Activated CD8-positive, alpha-beta memory T cell treated with anti-CD3 and anti-CD28 coated beads for 1 hour (primary cell): ENCODE results near the gene COG5.

ENCODE experiments used
- DNase-seq, 2 donors: peaks; one replicate each; pipeline ENCODE4 v3.0.0-alpha.2; 2020; ENCODE audit warnings: low read depth in 1 of 2; ENCODE audit errors: extremely low read depth in 1 of 2

COG5 gene

DNA sequence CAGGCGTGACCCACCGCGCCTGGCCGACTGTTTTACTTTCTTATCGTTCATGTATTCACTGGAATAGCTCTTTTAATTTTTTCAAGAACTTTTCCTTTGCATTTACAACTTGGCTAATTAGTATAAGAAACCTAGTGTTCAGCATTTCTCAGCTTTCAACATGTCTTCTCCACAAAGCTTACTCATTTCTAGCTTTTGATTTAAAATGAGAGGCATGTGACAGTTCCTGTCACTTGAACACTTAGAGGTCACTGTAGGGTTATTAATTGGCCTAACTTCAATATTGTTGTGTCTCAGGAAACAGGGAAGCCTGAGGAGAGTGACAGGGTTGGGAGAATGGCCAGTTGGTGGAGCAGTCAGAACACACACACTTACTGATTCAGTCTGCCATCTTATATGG lies 218.9 kb downstream of the COG5 start:
- no peak for DNase-seq

GRCh38 chr7:107344286-107344685 lies 219.4 kb downstream of the COG5 start:
- DNase-seq: no peak

- DNase-seq: no peak
These were observed 225.6 kb downstream of the COG5 start for GRCh38 chr7:107338080-107338479.

DNA sequence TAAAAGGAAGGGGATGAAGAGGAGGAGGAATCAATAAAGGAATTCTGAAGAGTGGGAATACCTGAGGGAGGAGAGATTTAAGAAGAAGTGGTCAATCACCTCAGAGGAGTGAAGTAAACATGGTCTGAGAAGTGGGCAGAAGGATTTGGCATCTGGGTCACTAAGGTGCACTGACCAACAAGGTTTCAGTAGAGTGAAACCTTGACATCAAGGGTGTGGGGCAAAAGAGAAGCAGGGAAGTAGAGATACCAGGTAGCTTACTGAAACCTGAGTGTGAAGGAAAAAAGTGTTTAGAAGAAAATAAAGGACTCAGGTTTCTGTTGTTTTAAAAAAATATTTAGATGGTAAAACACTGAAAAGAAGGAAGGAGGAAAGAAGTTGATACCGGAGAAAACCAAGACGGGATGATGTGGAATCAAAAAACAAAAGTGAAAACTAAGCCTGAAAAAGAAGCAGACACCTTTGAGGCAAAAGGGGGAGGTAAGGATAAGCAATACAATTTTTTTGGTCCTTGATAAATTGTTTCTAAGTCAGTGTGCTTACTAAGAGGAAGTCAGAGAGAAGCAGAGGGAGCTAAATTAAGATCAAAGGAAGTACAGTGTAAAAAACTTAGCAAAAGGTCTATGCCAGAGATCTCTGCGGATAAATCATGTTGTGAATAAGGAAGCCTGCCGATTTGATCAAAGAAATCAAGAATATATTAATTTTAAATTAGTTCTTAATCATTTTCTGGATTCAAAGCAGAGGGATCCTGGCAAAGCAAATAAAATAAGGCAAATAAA lies 231.0 kb downstream of the COG5 start:
- DNase-seq: no peak

DNA sequence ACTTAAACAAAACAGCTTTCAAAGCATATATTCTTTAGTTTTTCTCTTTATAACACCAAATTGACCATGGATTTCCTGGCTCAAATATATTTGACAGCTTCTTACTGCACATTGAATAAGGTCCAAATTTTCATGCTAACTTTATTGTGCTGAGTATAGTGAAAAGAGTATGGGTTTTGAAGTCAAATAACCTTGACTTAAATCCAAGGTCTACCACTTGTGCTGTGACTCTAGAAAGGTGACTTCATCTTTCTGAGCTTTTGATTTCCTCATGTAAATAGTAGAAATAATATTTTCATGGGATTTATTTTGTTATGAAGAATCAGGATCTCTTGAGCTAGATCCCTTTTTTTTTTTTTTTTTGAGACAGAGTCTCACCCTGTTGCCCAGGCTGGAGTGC lies 233.2 kb downstream of the COG5 start:
- no peak for DNase-seq

- DNase-seq: no peak
These were observed 235.6 kb downstream of the COG5 start for GRCh38 chr7:107327986-107328569.

GRCh38 chr7:107326061-107326460 lies 237.7 kb downstream of the COG5 start:
- no peak for DNase-seq

GRCh38 chr7:107322015-107322414 lies 241.7 kb downstream of the COG5 start:
- DNase-seq: no peak

GRCh38 chr7:107321611-107322010 lies 242.1 kb downstream of the COG5 start:
- no peak for DNase-seq

DNA sequence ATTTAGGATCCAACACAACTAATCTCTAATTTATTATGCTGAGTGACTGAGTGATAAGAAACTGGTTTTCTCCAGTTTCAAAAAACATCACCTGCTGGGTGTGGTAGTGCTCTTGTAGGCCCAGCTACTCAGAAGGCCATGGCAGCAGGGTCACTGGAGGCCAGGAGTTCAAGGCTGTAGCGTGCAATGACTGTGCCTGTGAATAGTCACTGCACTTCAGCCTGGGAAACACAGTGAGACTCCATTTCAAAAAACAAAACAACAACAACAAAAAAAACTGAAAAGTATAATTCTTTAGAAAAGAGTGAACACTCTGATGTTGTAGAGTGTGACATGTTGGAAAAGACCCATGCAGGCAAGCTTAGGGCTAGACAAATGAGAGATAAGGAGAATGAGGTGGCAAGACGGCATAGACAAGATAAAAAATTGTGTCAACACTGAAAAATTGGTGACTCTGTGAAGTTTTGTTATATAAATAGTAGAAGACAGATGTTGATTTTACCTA lies 243.9 kb downstream of the COG5 start:
- no peak for DNase-seq

GRCh38 chr7:107318523-107319160 lies 245.1 kb downstream of the COG5 start:
- DNase-seq: no peak

GRCh38 chr7:107315716-107316220 lies 248.0 kb downstream of the COG5 start:
- no peak for DNase-seq

DNA sequence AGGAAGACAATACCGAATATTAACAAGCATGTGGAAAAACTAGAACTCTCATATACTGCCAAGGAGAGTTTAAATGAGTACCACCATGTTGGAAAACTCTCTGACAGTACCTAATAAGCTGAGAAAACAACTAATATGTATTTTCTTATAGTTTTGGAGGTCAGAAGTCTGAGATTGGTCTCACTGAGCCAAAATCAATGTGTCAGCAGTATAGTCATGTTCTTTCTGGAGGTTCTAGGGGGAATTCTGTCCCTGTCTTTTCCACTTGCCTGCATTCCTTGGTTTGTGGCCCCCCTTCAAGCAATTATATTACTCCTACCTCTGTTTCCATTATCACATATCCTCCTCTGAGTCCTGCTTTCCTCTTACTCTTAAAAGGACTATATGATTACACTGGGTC lies 250.4 kb downstream of the COG5 start:
- DNase-seq: no peak

- no peak for DNase-seq
These were observed 251.3 kb downstream of the COG5 start for GRCh38 chr7:107312418-107312817.

- no peak for DNase-seq
These were observed 254.4 kb downstream of the COG5 start for GRCh38 chr7:107309296-107309695.

DNA sequence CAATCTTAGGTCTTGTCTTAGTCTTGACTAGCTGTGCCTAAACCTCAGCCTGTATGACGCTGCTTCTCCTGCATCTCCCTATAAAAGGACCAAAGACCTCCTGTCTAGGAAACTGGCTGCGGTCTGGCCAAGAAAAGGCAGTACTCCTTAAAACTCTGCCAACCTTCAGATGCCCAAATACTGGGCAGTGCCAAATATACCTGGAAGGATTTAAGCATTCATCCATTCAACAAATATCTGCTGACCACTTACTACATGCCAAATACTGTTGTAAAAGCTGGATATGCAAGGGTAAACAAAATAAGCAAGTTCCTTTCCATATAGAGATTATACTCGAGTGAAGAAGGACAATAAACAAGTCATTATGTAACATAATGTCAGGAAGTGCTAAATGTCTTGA lies 259.1 kb downstream of the COG5 start:
- DNase-seq: no peak

GRCh38 chr7:107304063-107304462 lies 259.7 kb downstream of the COG5 start:
- DNase-seq: no peak

DNA sequence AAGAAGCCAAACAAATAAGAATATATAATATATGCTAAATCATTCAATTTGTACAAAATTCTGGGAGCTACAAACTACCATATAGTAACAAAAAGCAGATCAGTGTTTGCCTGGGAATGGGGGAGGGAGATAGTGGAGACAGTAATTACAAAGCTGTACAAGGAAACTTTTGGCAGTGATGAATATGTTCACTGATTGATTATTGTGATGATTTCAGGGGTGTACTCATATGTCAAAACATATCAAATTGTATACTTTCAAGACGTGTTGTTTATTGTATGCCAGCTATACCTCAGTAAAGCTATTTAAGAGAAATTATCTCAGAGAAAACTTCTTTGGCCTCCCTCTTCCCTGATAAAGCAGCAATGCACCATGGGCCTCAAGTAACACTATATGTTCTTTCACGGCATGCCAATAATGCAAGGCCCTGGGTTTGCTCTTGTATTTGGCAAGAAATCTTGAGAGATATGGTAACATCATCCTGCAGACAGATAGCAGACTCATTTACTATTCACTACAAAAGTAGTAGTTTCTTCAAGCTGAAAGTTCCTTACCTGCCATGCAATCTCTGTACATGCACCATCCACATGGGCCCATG lies 261.4 kb downstream of the COG5 start:
- DNase-seq: no peak

DNA sequence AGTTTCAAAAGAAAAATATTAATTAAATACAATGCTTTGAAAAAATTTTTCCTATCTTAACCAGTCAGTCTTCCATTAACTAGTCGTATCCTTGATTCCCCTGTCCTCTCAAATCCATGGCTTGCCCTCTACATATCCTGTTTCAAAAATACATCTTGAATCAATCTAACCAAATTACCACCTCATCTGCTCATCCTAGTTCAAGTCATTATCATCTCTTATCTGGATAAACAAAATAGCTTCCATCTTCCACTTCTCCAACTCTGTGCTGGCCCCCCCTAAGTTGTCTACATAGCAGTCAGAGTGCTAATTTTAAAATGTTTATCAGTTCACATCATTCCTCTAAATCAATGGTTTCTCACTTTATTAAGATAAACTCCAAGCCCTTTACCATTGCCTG lies 269.5 kb downstream of the COG5 start:
- DNase-seq: no peak

GRCh38 chr7:107292591-107292990 lies 271.1 kb downstream of the COG5 start:
- DNase-seq: no peak

DNA sequence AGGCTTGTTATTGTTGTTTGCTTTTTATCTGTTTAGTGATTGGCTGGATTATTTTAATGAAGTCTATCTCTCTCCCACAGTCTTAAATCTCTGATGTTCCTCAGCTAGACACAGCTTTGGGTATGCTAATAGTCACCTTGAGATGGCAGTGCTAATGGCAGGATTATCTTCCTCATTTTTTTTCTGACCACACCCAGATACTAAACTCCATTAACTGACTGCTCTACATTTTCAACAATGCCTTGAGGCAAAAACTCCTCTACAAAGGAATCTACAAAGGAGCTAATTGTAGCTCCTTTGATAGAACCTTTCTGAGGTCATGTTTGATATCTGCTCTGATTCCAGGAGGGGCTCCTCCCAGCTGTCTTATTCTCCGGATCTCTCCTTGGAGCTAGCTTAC lies 272.3 kb downstream of the COG5 start:
- no peak for DNase-seq
